NCI-H748 (cell line): Measurements from ENCODE around the gene CALU.

Experiments
- DNase-seq: peaks from one replicate; lab custom pipeline; 2025; ENCODE audit not compliant: unreplicated experiment; lab: John Stamatoyannopoulos, UW

Gene CALU

DNA sequence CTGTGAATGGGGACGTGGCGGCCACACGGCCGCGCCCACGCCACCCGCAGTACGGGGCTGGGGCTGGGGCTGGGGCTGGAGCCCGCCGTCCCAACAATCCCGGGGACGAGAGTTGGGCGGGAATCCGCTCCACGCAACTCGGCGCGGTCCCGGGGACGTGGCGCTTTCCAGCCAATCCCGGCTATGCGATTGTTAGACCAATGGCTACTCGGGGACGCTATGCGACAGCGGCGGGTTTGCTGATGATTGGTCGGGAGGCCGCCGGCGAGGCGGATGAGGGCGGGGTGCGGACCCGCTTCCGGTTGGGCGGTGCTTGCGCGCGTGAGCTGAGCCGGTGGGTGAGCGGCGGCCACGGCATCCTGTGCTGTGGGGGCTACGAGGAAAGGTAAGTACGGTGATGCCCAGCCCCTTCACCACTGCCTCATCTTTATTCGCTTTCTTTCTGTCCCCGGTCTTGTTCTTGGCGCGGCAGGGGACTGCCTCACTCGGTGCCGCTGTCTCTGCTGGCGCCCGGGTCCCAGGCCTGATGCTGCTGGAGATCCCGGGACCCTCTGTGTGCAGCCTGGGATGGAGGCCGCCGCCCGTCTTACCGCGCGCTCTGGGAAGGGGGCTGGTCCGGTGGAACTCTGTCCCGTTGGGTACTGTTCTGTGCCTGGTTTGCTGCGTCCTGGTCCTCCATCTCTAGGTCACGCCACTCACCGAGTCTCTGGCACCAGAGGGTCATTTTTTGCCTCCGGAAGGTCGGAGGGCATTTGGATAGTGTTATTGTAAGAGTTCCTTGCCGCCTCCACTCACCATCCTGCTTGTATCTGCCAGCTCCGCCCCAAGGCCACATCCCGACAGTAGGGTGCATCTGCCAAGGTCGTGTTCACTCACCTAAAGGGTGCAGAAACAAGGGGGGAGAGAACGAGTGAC, at the start of gene CALU:
CALU (plus strand) TSS at position 312 of the 915 bp plus-strand sequence. CDS start 9,225 bp downstream, outside the sequence.
- DNase-seq = peak; percentile 98

DNA sequence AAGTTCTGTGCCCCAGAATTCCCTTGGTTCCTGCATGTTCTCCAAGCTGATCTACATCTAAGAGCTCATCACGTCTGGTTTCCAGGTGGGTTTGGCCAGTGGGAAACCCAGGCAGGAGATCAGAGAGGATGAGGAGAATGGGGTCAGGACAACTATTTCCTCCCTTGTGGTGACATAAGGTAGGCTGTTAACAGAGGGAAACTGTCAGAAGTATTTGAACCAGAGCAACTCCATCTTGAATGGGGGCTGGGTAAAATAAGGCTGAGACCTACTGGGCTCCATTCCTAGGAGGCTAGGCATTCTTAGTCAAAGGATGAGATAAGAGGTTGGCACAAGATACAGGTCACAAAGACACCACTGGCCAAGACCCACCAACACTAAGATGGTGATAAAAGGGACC, 47.9 kb upstream of the CALU start:
- DNase-seq = no peak

DNA sequence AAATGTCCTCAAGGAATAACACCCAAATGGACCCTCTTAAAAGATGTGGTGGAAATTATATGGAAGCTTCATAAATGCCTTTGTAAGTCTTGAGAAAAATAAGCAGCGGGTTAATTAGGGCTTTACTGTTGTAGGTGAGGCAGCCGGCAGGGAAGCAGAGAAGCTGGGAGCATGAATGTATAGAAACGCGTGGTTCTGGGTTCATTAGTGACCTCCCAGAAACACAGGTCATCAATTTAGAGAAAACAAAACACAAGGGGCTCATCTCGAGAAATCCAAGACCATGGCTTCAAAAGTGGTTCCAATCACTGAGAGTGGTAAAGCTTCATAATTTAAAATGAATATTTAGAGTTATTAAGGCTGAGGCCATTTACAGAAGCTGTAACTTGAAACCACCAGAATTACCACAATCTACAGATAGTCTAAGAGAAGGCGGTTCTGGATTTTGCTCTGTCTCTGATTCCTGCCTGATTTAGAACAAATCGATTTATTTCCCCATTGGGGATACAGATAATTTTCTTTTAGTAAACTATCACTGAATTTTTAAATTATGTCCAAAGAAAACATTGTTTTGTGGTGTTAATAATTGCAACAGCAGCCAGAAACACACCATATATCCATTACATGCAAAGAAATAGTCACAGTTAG, 46.4 kb upstream of the CALU start:
- DNase-seq = no peak

DNA sequence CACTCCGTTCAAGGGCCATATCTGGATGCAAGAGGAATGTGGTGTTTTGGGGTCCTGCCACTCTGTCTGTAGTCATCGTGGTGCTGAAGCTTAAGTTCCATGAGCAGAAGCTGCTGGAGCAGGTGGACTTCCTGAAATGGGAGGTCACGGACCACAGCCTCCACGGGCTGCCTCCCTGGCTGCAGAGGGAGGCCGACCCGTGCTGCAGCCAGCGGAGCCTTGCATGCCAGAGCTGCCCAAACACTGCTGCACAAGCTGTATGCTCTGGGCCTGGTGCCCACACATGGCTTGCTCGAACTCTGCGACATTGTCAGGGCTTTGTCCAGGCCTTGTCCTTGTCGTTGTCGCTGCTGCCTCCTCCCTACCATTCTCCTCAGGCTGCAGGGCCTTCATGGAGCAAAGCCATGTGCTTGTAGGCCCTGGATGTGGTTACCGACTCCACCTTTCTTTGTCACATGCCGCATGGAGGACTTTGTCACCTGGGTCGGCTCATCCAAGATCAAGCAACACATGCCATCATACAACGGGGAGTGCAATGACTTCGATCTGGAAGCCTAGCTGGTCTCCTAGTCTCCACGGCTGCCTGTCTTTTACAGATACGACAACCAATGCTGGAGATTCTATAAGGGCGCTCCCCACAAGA, 45.7 kb upstream of the CALU start:
- no peak for DNase-seq

DNA sequence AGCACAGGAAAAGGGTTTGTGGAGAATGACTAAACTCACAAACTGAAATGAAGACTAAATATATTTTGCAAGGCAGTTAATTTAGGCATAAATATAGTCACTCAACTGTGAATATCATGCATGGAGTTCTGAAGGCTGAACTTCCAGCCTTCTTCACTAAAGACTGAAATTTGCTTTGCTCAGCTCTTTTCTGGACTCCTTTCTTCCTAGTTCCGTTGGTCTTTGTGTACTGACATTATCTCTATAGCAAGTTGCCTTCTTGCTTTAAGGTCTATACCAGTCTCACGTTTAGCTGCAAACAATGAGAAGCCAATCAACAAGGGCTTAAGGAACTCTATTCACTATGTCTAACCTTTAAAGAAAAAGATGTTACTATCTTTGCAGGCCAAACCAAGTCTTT, 44.4 kb upstream of the CALU start:
- no peak for DNase-seq

DNA sequence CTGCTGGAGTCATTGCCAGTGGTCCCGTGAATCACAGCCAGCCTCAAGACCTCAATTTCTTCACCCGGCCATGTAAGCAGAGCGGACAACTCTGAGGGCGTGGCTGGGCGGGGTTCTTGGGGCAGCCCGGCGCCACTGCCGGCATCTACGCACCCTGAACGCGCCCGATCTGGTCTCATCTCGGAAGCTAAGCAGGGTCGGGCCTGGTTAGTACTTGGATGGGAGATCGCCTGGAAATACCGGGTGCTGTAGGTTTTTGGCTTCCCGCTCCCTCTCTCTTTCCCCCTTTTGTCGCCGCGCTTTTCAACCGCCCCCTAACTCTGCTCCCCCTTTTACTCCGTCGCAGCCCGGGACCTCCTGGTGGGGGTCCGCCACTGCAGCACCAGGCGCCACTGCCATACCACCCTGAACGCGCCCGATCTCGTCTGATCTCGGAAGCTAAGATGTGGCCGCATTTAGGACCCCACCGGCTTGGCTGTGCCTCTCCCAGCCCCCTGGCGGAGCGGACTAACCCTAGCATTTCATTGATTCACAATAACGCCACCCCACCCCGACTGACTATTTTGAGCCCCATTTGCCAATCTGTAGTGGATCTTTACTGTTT, 41.8 kb upstream of the CALU start:
- peak; percentile 10 for DNase-seq

DNA sequence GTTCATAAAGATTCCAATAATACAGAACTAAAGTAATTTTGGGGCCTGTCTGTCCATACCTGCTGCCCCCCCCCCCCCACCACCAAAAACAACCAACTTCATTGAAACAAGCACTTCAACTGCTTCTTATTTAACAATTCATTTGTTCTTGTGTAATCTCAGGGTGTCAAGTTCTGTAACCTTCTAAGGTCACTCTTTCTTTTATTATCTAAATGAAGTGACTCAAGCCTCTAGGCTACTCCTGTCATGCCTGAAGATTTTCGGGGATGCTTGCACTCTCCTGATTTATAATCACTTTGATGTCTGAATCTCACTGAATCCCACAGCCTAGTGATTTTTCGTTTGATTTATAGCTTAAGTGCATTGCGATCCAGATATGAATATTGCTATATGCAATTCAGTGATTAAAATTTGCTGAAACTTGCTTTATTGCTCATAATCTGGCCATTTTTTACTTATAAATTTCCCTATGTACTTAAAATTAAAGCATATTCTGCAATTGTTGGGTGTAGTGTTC, 39.9 kb upstream of the CALU start:
- no peak for DNase-seq

DNA sequence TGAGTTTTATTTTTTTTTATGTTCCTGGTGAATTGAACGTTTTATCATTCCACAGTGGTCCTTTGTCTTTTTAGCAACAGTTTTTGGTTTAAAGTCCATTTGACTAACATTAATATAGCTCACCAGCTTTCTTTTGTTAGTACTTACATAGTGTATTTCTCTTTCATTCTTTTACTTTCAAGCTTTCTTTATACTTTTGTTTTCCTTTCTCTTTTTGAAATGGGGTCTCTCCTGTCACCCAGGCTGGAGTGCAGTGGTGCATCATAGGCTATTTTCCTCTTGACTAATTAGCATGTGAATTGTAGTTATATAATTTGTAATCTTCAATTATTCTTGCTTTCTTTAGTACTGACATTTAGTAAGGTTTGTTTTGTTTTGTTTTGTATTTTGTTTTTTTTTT, 39.3 kb upstream of the CALU start:
- DNase-seq = no peak

DNA sequence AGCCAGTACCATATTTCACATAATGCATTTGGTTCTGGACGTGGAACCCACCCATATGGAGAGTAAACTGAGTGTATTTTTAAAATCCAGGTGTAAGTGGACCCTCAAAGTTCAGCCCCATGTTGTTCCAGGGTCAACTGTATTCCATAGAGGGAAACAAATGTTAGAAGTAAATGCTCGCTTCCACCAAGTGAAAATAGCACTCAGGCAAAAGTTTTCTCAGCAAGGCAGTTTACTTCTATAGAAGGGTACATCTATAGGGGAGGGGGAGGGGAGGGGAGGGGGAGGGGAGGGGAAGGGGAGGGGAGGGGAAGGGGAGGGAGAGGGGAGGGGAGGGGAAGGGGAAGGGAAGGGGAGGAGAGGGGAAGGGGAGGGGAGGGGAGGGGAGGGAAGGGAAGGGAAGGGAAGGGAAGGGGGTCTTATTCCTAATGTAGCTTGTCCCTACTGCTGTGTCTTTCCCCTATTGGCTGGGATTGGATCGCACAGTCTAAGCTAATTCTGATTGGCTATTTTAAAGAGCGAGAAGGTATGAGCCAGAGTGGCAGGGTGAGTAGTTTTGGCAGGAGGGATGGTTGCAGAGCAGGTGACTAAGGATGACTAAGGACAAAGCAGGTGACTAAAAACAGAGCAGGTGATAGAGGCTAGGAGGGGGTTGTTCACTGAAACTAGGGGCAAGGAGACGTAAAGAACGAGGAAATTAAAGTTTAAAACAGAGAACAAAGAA, 37.9 kb upstream of the CALU start:
- no peak for DNase-seq

DNA sequence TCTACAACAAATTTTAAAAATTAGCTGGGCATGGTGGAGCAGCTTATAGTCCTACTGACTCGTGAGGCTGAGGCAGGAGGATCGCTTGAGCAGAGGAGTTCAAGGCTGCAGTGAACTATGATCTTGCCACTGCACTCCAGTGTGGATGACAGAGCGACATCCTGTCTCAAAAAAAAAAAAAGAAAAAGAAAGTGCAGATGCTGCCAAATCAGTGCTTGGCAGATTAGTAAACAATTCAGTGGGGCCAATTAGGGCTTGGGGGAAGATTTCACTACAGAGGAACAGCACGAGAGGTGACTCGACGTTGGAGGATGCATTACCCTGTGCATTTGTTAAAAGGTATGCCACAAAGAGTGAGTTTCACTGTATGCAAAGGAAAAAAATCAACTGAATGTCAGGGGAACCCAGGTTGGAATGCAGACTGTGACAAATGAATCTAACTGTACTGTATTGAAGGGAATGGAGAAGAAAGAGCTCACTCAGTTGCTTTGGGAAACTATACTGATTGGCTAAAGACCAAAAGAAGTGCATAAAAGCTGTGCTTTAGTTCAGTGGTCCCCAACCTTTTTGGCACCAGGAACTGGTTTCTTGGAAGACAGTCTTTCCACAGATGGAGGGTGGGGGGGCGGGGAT, 35.4 kb upstream of the CALU start:
- DNase-seq = no peak

DNA sequence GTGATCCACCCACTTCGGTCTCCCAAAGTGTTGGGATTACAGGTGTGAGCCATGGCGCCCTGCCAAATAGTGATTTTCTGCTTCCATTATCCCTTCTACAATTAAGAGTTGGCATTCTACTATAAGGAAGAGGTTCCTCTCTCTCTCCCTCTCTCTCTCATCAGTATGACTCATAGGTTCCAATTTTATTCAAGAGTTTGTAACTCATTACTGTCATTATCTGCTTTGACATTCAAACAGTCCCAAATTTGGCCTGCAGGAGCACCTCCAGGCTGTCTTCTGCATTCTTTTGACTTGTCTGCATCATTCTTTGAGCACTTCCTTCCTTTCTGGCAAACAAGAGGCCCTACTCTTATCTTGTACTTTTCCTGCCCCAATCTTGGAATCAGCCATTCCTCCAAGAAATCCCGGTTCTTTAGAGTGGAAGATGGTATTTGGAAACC, 33.2 kb upstream of the CALU start:
- DNase-seq = peak; percentile 59

DNA sequence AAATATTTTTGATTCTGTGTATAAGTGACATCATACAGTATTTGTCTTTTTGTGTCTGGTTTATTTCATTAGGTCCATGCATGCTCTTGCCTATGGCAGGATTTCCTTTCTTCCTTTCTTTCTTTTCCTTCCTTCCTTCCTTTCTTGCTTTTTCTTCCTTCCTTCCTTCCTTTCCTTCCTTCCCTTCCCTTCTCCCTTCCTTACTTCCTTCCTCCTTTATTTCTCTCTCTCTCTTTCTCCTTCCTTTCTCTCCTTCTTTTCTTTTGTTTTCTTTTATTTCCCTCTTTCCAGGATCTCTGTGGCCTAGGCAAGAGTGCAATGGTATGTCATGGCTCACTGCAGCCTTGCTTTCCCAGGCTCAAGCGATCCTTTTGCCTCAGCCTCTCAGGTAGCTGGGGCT, 31.4 kb upstream of the CALU start:
- DNase-seq = no peak

DNA sequence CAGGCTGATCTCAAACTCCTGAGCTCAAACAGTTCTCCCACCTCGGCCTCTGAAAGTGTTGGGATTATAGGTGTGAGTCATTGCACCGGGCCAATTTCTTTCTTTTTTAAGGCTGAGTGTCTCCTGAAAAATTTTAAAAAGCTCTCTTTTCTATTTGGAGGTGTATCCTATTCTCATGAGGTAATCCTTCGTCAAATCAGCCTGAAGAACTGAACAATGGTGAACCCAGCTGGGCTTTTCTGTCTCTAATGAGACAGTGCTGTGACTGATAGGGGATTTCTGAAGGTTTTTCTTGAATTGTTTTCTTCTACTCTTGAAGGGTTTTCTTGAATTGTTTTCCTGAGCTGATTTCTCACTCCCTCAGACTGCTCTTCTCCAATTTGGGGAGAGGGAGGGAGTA, 30.9 kb upstream of the CALU start:
- DNase-seq = no peak

DNA sequence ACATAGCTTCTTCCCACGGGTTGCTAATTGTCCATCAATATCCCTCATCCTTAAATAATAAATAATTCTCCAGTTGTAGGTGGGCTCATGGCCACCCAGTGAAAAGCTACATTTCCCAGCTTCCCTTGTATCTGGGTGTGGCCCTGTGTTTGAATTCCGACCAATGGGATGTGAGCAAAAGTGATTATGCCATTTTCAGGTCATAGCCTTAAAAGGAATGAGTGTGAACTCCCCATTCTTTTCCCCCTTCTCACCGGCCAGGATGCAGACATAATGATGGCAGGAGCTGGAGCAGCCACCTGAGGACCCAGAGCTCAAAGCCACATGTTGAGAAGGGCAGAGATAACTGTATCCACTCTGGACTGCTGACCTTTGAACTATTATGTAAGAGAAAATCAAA, 30.3 kb upstream of the CALU start:
- no peak for DNase-seq

DNA sequence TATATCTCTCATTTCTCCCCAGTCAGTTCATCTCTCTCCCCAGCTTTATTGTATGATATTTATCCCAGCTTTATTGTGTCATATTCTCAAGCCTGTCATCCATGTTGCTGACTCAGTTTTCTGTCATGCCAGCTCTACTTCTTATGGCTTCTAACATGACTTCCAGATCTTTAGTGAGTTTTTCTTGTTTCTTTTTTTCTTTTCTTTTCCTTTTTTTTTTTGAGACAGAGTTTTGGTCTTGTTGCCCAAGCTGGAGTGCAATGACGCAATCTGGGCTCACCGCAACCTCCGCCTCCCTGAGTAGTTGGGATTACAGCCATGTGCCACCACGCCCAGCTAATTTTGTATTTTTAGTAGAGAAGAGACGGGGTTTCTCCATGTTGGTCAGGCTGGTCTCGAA, 28.7 kb upstream of the CALU start:
- no peak for DNase-seq

DNA sequence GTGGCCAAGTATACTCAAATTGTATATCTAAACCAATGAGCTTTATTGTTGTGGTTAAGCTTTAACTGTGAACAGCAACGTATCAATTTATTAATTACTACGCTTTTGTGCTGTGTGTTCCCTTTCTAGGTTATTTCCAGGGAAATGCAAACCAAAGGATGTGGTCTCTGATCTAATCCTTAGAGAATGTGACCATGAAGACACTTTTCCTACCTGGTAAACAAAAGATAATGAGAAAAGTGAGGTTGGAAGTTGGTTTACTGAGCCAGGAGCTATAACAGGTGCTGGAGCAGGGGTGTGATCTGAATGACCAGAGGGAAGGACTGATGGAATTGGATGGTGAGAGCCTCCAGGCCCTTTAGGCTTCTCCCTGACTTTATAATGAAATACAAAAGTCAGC, 25.4 kb upstream of the CALU start:
- DNase-seq = no peak

DNA sequence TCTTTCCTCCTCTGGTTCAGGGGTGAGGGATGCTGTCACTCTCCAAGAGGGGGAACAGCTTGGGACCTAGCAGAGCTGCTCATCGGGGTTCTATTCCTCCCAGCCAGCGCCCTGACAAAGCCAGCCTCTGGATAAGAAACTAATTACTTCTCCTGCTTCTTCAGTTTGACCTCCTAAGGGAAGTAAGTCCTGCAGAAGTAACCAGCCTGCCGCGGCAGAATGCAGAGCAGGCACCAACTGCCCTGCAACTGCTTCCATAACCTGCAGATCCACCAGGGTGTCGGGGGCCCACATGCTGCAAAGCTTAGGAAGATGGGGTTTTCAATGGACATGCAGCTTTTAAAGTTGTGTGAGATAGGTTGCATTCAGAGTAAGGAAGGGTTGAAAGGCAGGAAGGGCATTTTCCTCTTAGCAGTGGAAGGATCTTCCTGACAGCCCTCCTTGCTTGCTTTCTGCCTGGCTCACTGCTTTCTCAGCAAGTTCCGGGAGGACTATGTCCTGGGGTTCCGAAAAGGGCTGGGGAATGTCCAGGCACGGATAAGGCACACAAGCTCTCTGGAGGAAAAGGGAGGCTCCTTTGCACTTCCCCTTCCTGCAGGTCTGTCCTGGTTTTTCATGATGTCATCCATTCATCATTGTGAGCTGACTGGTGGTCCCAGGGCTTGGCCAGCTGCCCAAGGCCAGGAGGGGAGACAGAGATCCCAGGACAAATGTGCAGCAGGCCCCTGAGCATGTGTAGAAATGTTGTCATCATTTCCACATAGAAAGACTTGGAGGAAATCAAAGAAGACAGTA, 24.3 kb upstream of the CALU start:
- DNase-seq = no peak

DNA sequence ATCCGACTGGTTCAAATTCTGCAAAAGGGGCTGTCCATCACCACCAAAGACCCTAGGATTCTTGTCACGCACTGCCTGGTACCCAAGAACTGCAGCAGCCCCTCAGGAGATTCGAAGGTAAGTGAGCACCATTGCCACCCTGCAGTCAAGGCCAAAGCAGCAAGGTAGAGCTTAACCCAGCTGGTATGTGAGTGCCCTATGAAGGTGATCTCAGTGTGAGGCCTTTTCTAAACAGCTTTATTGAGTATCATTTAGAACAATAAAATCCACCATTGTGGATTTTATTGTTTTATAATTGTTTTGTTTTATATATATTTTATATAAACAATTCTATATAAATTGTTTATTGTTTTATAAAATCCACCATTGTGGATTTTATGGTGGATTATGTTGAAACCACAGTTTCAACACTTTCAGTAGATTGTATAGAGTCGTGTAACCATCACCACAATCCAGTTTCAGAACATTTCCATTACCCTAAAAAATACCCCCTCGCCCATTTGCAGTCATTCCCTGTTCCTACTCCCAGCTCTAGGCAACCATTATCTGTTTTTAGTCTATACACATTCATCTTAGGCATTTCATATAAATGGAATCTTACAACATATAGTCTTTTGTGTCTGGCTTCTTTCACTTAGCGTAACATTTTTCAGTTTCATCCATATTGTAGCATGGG, 20.1 kb upstream of the CALU start:
- no peak for DNase-seq

DNA sequence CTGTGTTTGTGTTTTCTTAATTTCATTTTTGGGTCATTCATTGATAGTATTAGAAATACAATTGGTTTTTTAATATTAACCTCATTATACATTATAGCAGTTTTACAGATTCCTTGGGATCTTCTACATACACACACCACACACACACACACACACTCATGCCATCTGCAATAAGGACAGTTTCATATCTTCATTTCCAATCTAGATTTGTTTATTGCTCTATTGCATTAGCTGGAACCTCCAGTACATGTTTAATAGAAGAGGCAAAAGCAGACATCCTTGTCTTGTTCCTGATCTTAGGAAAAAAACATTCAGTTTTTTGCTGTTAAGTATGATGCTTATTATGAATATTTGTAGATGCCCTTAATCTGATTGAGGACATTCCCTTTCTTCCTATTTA, 17.8 kb upstream of the CALU start:
- no peak for DNase-seq
